T-cell (primary cell): ENCODE measurements around the gene RHOXF1. TPM values are rescaled to one million over a fixed set of nuclear protein-coding genes. Genes with fewer than 3 reads are reported as not detected.
"Not testable (repeated sequence)": the region's sequence is repeated elsewhere in the genome, so short reads cannot be mapped to it uniquely, and the experiment has no call there.

Experiments used
- ATAC-seq, 4 experiments: fragments of 200-7000 bp in 3 of 4; fragments of 150-1000 bp in 1 of 4; cut with Tn5 transposase; replicated peaks in 1 of 4; 1 replicate in 3 of 4; 2 replicates in 1 of 4; pipeline ENCODE4 v1.10.0; 2021; ENCODE audit warnings: moderate library complexity in 3 of 4, mild to moderate bottlenecking in 2 of 4, moderate number of reproducible peaks in 1 of 4
- CTCF ChIA-PET, 2 donors: fragments of 300-600 bp; sonication (Branson Sonifier 250); formaldehyde crosslinking; loops; one replicate each; lab custom pipeline; 2022; ENCODE audit warnings: antibody characterized with exemption in 2 of 2; lab: Charles Lee
- POLR2A ChIA-PET, 2 donors: fragments of 300-600 bp; sonication (Branson Sonifier 250); formaldehyde crosslinking; loops; one replicate each; lab custom pipeline; 2022; ENCODE audit warnings: antibody characterized with exemption in 2 of 2; lab: Charles Lee
- DNase-seq, 35 experiments: peaks; one replicate each; pipeline versions ENCODE4 v3.0.0 to v3.0.0-alpha.2; 2013 to 2023
- H3K27ac ChIP-seq: one replicate; pipeline ENCODE4 v1.5.1; 2013; ENCODE audit warnings: low read length
- H3K27me3 ChIP-seq, 2 experiments: replicated peaks in 1 of 2; 1 replicate in 1 of 2; 2 replicates in 1 of 2; pipeline versions ENCODE4 v1.6.1 to v1.7.0; 2013; ENCODE audit warnings: low read length in 1 of 2, mixed read lengths in 1 of 2; ENCODE audit not compliant: control insufficient read depth in 2 of 2, insufficient read depth in 2 of 2; ENCODE audit errors: extremely low read depth in 1 of 2
- H3K36me3 ChIP-seq, 2 donors: 1 replicate in 1 of 2; 2 replicates in 1 of 2; pipeline versions ENCODE4 v1.6.1 to v1.7.0; 2013; ENCODE audit warnings: low read length in 1 of 2; ENCODE audit not compliant: control insufficient read depth in 2 of 2, insufficient read depth in 1 of 2; ENCODE audit errors: extremely low read depth in 1 of 2
- H3K4me1 ChIP-seq, 2 experiments: 1 replicate in 1 of 2; 2 replicates in 1 of 2; pipeline versions ENCODE4 v1.6.1 to v1.7.0; 2013; ENCODE audit warnings: low read length in 2 of 2, mixed read lengths in 1 of 2; ENCODE audit not compliant: insufficient read depth in 2 of 2, control insufficient read depth in 1 of 2; ENCODE audit errors: extremely low read depth in 1 of 2
- H3K4me3 ChIP-seq, 2 donors: 1 replicate in 1 of 2; 2 replicates in 1 of 2; pipeline versions ENCODE4 v1.5.1 to v1.7.0; 2013; ENCODE audit warnings: mild to moderate bottlenecking in 2 of 2, low read length in 1 of 2, moderate library complexity in 1 of 2; ENCODE audit not compliant: control insufficient read depth in 1 of 2; ENCODE audit errors: extremely low read depth in 1 of 2
- H3K9me3 ChIP-seq: 2 replicates; pipeline ENCODE4 v1.7.0; 2013
- H3K27ac Mint-ChIP-seq, 2 donors: one replicate each; pipeline ENCODE4 v1.8.0; 2020 to 2021; ENCODE audit warnings: mild to moderate bottlenecking in 2 of 2, mixed read lengths in 2 of 2
- H3K27me3 Mint-ChIP-seq, 2 donors: one replicate each; pipeline ENCODE4 v1.8.0; 2021 to 2022; ENCODE audit warnings: mixed read lengths in 2 of 2
- H3K36me3 Mint-ChIP-seq: one replicate; pipeline ENCODE4 v1.8.0; 2021; ENCODE audit warnings: mixed read lengths
- H3K4me1 Mint-ChIP-seq, 3 donors: one replicate each; pipeline ENCODE4 v1.8.0; 2020 to 2022; ENCODE audit warnings: mixed read lengths in 3 of 3, mild to moderate bottlenecking in 1 of 3
- H3K4me3 Mint-ChIP-seq, 3 donors: one replicate each; pipeline ENCODE4 v1.8.0; 2020 to 2022; ENCODE audit warnings: mild to moderate bottlenecking in 3 of 3, mixed read lengths in 3 of 3, moderate library complexity in 3 of 3
- H3K9me3 Mint-ChIP-seq, 3 donors: one replicate each; pipeline ENCODE4 v1.8.0; 2020 to 2022; ENCODE audit warnings: mixed read lengths in 3 of 3
- WGBS: methylation state at CpG from one replicate; pipeline ENCODE4 v1.1.5; 2013; ENCODE audit warnings: missing lambda C conversion rate; ENCODE audit not compliant: insufficient coverage; 5-methylcytosine and 5-hydroxymethylcytosine counted together
- total RNA-seq, 35 experiments: library from RNA in 6 of 35; stranded (reverse) in 6 of 35; fragments of 120-200 nt in 1 of 35; gene quantifications; one replicate each; pipeline versions ENCODE4 v1.2.1 to v1.2.4 and lab custom pipeline; 2013 to 2026

The RHOXF1 gene
- total RNA-seq, 5 donors from 2014 or later (not counting 1 experiment from before 2014, with no cell fraction given), result 0.60 to 1.5 (median 0.85) TPM

DNA sequence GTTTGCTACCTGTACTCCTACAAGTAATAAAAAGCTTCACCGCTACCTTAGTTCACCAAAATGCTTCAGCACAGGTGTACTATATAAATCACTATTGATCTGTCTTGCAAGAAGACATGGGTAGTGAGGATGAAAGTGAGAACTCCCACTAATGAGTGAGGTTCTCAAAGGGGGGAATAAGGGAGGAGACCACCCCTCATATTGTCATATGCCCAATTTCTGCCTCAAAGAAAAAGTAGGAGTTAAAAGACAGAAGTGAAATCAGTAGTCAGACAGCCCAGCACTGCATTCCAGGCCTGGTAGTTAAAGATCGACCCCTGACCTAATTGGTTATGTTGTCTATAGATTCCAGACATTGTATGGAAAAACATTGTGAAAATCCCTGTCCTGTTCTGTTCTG lies 14.7 kb downstream of the RHOXF1 start:
- H3K36me3 Mint-ChIP-seq, H3K36me3 ChIP-seq, POLR2A ChIA-PET, H3K4me1 Mint-ChIP-seq, H3K27ac Mint-ChIP-seq, H3K27ac ChIP-seq, H3K4me3 ChIP-seq, H3K9me3 ChIP-seq, CTCF ChIA-PET, H3K27me3 ChIP-seq, ATAC-seq, H3K4me1 ChIP-seq, DNase-seq, H3K4me3 Mint-ChIP-seq: not testable (repeated sequence)
- Mint-ChIP-seq H3K27me3 (peaks cover 2 to 22% of the 10 kb centered on the region in 2 donors), H3K9me3 (peaks cover 4 to 15% (median 8%) of the 10 kb centered on the region in 3 donors)
- 80% methylated on average over 1 of the region's 2 CpGs for WGBS

DNA sequence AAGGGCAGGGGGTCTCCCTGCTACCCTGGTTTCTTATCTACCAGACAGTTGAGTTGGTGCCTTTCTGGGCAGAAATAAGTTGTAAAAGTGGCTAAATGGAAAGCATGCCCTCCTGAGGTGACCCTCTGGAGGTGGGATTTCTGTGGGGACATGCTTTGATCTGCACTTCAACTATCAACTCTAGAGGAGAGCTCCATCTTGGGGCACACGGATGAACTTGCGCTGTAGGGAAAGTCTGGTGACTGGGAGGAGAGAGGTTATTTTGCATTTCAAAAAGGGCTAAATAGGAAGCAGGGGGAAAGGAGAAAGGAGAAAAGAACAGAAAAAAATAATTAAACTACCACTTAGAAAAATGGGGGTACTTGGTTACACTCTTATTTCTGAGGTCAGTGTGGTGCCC lies 25.5 kb downstream of the RHOXF1 start:
- H3K4me1 Mint-ChIP-seq, result peaks cover 0 to 6% (median 0%) of the 10 kb centered on the region in 3 donors
- WGBS, result no CpG with 5 or more reads among the region's 2 CpGs
- no peak for ATAC-seq

DNA sequence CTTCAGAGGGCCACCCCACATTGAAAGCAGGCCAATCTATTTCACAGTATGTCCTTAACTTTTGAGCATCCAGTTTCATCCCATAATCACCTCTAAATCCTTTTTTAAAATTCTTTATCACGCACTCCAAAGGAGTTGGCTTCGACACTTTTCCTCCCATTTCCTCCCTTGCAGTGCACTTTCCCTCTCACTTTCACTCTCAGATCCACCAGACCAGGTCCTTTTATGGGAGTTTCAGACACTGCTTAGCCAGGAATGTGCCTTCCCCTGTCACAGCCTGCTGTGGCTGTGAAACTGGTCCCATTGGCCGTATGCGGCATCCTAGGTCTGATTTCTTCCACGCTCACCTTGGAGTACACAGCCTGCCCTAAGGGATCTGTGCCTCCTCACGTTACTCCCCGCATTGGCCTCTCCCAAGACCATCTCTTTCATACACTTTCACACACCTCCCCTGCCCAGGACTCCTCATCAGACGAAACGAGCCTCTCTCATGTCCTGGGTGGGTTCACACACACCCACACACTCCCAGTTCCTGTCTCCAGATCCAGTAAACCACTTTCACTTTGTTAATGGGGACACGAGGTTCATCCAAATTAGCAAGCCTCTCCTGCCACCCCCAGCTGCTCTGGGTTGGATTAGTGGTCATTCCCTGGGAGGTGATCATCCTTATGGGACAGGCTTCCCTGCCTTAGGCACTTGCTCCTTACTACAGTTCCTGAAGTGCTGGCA lies 28.3 kb downstream of the RHOXF1 start:
- H3K4me3 Mint-ChIP-seq, result no peak overlapping the region
- peaks cover 0 to 6% (median 0%) of the 10 kb centered on the region in 3 donors for H3K4me1 Mint-ChIP-seq
- 63% methylated on average over 2 of the region's 10 CpGs for WGBS
- Histone ChIP-seq H3K27ac (no peak overlapping the region), H3K9me3 (no peaks in the 10 kb centered on the region), H3K36me3 (no peaks in the 10 kb centered on the region), H3K4me1 (no peaks in the 10 kb centered on the region), H3K27me3 (no peaks in the 10 kb centered on the region), H3K4me3 (no peak overlapping the region)
- ATAC-seq, result no peak
- POLR2A ChIA-PET, result no interaction called here
- no peaks in the 10 kb centered on the region for H3K36me3 Mint-ChIP-seq
- H3K27me3 Mint-ChIP-seq, result peaks cover 0 to 20% of the 10 kb centered on the region in 2 donors
- DNase-seq, result no peak
- no peaks in the 10 kb centered on the region for H3K9me3 Mint-ChIP-seq
- CTCF ChIA-PET, result no interaction called here
- no peak overlapping the region for H3K27ac Mint-ChIP-seq

More for the DNA sequence above, 25.5 kb downstream of the RHOXF1 start:
- peaks cover 0 to 23% of the 10 kb centered on the region in 2 donors for H3K27me3 Mint-ChIP-seq
- POLR2A ChIA-PET, result no interaction called here
- DNase-seq, result no peak
- Histone ChIP-seq H3K9me3 (no peaks in the 10 kb centered on the region), H3K4me1 (no peaks in the 10 kb centered on the region), H3K27me3 (no peaks in the 10 kb centered on the region), H3K27ac (no peak overlapping the region), H3K4me3 (no peak overlapping the region), H3K36me3 (no peaks in the 10 kb centered on the region)
- no peak overlapping the region for H3K27ac Mint-ChIP-seq
- H3K4me3 Mint-ChIP-seq, result no peak overlapping the region
- no peaks in the 10 kb centered on the region for H3K36me3 Mint-ChIP-seq
- CTCF ChIA-PET, result interaction anchor here in 1 of 2 donors (0.6 kb wide), 1 partner anchor 109 kb away, joined by 3 read pairs; no protein-coding TSS in a partner anchor
- H3K9me3 Mint-ChIP-seq, result no peaks in the 10 kb centered on the region

DNA sequence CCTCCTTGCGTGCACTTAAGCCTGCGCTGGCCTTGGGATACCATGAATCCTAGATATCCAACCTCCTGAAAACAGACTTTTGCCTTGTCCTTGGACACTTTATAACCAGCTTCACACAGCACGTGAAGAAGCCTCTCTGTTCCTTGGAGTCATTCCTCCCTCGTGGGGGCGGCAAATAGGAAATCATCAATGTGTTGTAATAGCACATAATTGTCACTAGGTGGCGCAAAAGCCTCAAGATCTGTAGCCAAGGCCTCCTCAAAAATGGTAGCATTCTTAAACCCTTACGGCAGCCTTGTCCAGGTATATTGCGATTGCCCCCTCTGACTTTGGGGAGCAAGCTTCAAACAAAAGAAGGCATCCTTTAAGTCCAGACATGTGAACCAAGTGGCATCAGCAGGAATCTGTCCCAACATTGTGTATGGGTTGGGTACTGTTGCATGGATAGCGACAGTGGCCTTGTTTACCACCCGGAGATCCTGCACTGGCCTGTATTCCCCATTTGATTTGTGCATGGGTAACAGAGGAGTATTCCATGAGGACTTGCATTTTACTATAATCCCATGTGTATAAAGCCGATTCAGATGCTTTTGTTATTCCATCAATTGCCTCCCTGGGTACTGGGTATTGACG lies 30.0 kb downstream of the RHOXF1 start:
- H3K27me3 Mint-ChIP-seq, result peaks cover 0 to 20% of the 10 kb centered on the region in 2 donors
- H3K36me3 Mint-ChIP-seq, H3K9me3 ChIP-seq, CTCF ChIA-PET, H3K4me1 ChIP-seq, H3K4me3 Mint-ChIP-seq, H3K27ac Mint-ChIP-seq, H3K27ac ChIP-seq, H3K36me3 ChIP-seq, H3K4me1 Mint-ChIP-seq, H3K9me3 Mint-ChIP-seq, POLR2A ChIA-PET, H3K4me3 ChIP-seq, H3K27me3 ChIP-seq, DNase-seq: not testable (repeated sequence)
- WGBS, result no CpG with 5 or more reads among the region's 12 CpGs
- peak in 3 of 4 experiments; percentile 28 to 48 (median 32) for ATAC-seq

DNA sequence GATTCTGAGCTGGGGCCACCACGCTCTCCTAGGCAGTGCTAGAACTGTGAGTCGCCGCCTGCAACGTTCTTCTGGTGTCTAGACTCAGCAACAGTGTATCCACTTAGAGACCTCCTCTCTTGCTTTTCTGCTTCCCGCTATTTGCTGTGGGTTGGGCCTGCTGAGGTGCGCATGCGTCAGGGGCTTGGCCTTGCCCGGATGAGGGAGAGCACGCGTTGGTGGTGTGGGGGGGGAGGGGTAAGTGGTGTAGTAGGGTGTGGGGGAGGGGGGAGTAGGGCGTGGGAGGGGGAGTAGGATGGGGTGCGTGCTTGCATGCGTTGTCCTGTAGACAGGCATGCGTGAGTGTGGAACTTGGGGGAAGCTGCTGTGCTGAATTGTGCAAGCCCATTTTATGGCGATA lies 38.1 kb downstream of the RHOXF1 start, which contains the start of gene RHOXF2B:
RHOXF2B (minus strand) TSS at position 101 of the 400 bp plus-strand sequence. CDS start 138 bp downstream, outside the sequence.
- CTCF ChIA-PET, H3K36me3 ChIP-seq, H3K36me3 Mint-ChIP-seq, POLR2A ChIA-PET, H3K4me1 Mint-ChIP-seq, H3K4me3 Mint-ChIP-seq, H3K27ac Mint-ChIP-seq, ATAC-seq, H3K4me3 ChIP-seq, H3K9me3 ChIP-seq, H3K27ac ChIP-seq, H3K9me3 Mint-ChIP-seq, DNase-seq, H3K4me1 ChIP-seq, H3K27me3 ChIP-seq, H3K27me3 Mint-ChIP-seq: not testable (repeated sequence)
- no CpG with 5 or more reads among the region's 15 CpGs for WGBS

DNA sequence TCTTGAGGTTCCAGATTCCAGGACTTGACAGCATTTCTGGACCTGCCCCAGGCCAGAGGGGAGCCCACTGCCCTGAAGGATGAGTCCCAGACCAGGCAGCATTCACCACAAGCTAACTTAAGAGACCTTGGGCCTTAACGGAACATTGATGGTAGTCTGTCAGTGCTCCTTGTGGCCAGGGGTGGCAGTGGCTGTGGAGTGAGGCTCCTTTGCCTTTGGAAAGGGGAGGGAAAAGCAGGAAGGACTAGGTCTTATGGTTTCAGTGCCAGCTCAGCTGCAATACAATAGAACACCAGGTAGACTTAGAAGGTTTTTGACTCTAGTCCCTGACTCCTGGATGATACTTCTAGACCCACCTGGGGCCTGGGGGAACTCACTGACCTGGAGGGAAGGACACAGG lies 49.5 kb downstream of the RHOXF1 start:
- H3K27me3 Mint-ChIP-seq, H3K27ac Mint-ChIP-seq, CTCF ChIA-PET, H3K4me3 Mint-ChIP-seq, H3K9me3 ChIP-seq, H3K4me3 ChIP-seq, H3K27me3 ChIP-seq, H3K36me3 ChIP-seq, H3K36me3 Mint-ChIP-seq, H3K27ac ChIP-seq, H3K4me1 ChIP-seq, ATAC-seq, H3K9me3 Mint-ChIP-seq, POLR2A ChIA-PET, H3K4me1 Mint-ChIP-seq, DNase-seq: not testable (repeated sequence)
- no CpG with 5 or more reads among the region's 1 CpG for WGBS
